Fibroblast of villous mesenchyme (primary cell): ENCODE results near the gene OSBPL10. TPM values are rescaled to one million over a fixed set of nuclear protein-coding genes. Genes with fewer than 3 reads are reported as not detected.

Source experiments
- DNase-seq: peaks from one replicate; pipeline ENCODE4 v3.0.0-alpha.2; 2010; ENCODE audit warnings: low read depth
- H3K4me3 ChIP-seq: 2 replicates; pipeline ENCODE4 v1.5.1; 2011; ENCODE audit warnings: low read depth, mild to moderate bottlenecking, low read length
- CTCF ChIP-seq: IDR thresholded peaks from 2 replicates; pipeline ENCODE4 v1.5.1; 2012; ENCODE audit warnings: low read depth, mild to moderate bottlenecking, low read length; ENCODE audit not compliant: insufficient read depth
- total RNA-seq: library from RNA; depleted of rRNA; stranded (reverse); fragments of >200 nt; gene quantifications from 2 replicates; pipeline ENCODE4 v1.2.3, GENCODE V29; 2012

The OSBPL10 gene
- total RNA-seq, 1 donor = 7.3 TPM

- DNase-seq = no peak
- H3K4me3 ChIP-seq = no peak overlapping the region
- no peak for TF ChIP-seq CTCF
These were observed 310.3 kb downstream of the OSBPL10 start for GRCh38 chr3:31670722-31671121.

- H3K4me3 ChIP-seq = no peak overlapping the region
- no peak for TF ChIP-seq CTCF
- no peak for DNase-seq
These were observed 310.9 kb downstream of the OSBPL10 start for GRCh38 chr3:31670136-31670535.

DNA sequence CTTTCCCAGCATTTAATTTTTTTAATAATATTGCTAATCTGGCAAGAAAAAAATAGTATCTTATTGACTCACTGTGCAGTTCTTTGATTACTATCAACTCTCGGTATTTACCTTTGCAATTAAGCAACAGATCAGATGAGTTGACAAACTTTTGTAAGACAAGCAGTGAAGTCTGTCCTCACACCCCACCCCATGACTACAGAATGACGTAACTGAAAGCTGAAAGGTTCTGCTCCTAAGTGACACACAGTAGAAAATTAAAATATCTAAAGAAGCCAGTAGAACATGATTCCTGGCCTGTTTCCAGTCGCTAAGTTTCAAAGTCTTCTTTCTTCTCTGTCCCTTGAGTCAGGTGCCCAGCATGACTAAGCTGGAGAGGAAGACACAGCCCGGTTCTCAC, 312.8 kb downstream of the OSBPL10 start:
- TF ChIP-seq CTCF = no peak
- no peak overlapping the region for H3K4me3 ChIP-seq
- peak; percentile 27 for DNase-seq

DNA sequence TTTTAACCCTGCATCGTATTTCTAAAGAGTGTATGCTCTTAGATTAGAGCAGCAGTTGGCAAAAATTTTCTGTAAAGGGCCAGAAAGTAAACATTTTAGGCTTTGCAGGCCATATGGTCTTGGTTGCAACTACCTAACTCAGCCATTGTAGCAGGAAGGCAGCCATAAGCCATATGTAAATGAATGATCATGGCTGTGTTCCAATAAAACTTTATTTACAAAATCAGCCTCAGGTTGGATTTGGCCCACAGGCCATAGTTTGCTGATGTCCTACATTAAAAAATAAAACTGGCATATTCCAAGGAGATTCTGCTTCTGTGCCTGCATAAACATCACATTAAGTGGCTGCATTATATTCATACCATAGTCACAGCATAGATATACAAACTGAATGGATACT, 313.5 kb downstream of the OSBPL10 start:
- no peak overlapping the region for H3K4me3 ChIP-seq
- TF ChIP-seq CTCF = no peak
- no peak for DNase-seq

- H3K4me3 ChIP-seq = no peak overlapping the region
- DNase-seq = no peak
- TF ChIP-seq CTCF = no peak
These were observed 317.0 kb downstream of the OSBPL10 start for GRCh38 chr3:31664031-31664430.

GRCh38 chr3:31661993-31662670, 318.9 kb downstream of the OSBPL10 start:
- no peak for TF ChIP-seq CTCF
- no peak for DNase-seq
- no peak overlapping the region for H3K4me3 ChIP-seq

DNA sequence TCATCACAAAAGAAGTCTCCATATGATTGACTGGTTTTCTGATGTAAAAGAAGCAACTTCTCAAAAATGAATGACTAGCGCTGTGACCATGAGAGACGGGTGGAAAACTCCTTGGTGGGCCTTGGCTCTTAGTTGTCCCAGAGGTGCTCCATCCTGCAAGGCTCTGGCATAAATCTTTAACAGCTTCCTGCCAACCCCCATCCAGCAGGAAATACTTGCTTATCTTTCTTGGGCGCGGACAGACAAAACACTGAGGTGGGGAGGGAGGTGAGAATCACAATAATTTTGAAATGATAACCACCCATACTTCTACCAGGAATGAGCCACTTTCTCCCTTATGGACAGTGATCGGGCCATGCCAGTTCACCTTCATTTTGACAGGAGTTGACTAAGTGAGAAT, 319.8 kb downstream of the OSBPL10 start:
- no peak for DNase-seq
- no peak overlapping the region for H3K4me3 ChIP-seq
- no peak for TF ChIP-seq CTCF
